ENCODE results near the gene RNASE8. TPM values are rescaled to one million over a fixed set of nuclear protein-coding genes. Genes with fewer than 3 reads are reported as not detected.

The RNASE8 gene
- total and polyA plus RNA-seq, 10 of the 15 experiments (the other 5 are each of a cell fraction or from before 2014, with no cell fraction given) = not detected

DNA sequence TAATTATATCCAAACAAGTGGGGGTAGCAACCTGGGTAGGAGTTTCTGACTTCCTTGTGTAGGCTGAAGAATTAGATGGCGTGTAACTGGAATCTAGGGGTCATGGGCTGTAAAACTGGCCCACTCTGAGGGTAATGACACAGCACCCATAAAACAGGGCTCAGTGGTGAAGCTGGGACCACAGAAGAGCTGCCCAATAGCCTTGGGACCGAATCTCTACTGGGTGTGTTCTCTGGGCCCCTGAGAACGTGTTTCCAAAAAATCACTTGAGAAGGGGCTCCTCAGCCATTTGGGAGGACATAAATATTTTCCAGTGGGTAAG lies 3.7 kb downstream of the RNASE8 start (continued):
- no peak for TF ChIP-seq TCF7 (IDR thresholded peaks at IDR 0.05; ENCODE audit: borderline replicate concordance)
- no peak for TF ChIP-seq FOXM1 (IDR thresholded peaks at IDR 0.05; ENCODE audit: low read depth, low read length)

DNA sequence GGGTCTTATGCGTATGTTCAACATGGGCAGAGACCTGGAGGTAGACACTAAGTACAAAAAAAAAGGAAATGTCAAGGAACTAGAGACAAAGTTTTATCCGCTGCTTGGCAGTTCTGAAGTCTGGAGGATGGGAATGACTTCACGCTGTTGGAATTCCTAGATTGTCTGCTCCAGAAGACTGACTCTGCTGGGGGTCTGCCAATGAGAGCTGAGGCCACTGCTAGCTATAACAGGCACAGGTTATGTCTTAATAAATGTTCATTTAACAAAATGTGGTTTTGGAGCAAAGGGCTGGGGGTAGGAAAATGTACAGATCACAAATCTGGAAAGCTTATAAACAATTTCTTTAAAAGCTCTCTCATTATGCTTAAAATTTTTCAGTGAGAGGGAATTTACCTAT lies 5.9 kb downstream of the RNASE8 start:
- Histone ChIP-seq H2AFZ (ENCODE audit: control insufficient read depth, low read depth, low read length) (no peak overlapping the region), H3K27ac (ENCODE audit: control insufficient read depth, insufficient read depth) (no peak overlapping the region), H4K20me1 (ENCODE audit: control insufficient read depth, insufficient read depth) (no peaks in the 10 kb centered on the region), H3K9me3 (replicated peaks; ENCODE audit: control insufficient read depth, insufficient read depth, low read length) (no peaks in the 10 kb centered on the region), H3K9ac (ENCODE audit: control insufficient read depth, insufficient read depth, low read length) (no peak overlapping the region), H3K4me2 (ENCODE audit: control insufficient read depth, insufficient read depth) (no peak overlapping the region), H3K4me3 (no peak overlapping the region), H3K4me1 (ENCODE audit: control insufficient read depth, insufficient read depth, low read length) (no peaks in the 10 kb centered on the region), H3K27me3 (replicated peaks in 1 of 2; ENCODE audit: control insufficient read depth in 2 of 2, insufficient read depth in 2 of 2, low read length in 1 of 2) (peaks cover 0 to 1% of the 10 kb centered on the region in 2 experiments; a peak in 2 of 4 replicates), H3K36me3 (ENCODE audit: control insufficient read depth in 2 of 2, insufficient read depth in 2 of 2, low read length in 1 of 2) (no peaks in the 10 kb centered on the region), H3K79me2 (ENCODE audit: control insufficient read depth, insufficient read depth, low read length) (no peaks in the 10 kb centered on the region)
- ChIA-PET POLR2A (no interaction called here), SMC1A (ENCODE audit: uncharacterized antibody, unreplicated experiment) (interaction anchor here (1.3 to 1.9 kb wide), 2 partner anchors 41 to 49 kb away, joined by 3 to 6 read pairs; no protein-coding TSS in a partner anchor), RAD21 (ENCODE audit: unreplicated experiment) (no interaction called here), CTCF (interaction anchor here (0.9 to 6.3 kb wide), 3 partner anchors 29 to 50 kb away, joined by 3 to 68 read pairs (median 12); no protein-coding TSS in a partner anchor)
- ATAC-seq (no peak), DNase-seq (ENCODE audit: low read depth, low spot score) (no peak), FAIRE-seq (no peak)
- no TSS peak for BruUV-seq (replicated peaks)
- 50% methylated on average over 3 of the region's 3 CpGs for WGBS (ENCODE audit: insufficient coverage, insufficient replicate concordance, low lambda C conversion rate, missing lambda C conversion rate)
- in situ Hi-C loops (cut with MboI) (no loop called here), intact Hi-C loops (cut with micrococcal nuclease; ENCODE audit: unreplicated experiment) (no loop called here)
- TF ChIP-seq, protein P1, sequence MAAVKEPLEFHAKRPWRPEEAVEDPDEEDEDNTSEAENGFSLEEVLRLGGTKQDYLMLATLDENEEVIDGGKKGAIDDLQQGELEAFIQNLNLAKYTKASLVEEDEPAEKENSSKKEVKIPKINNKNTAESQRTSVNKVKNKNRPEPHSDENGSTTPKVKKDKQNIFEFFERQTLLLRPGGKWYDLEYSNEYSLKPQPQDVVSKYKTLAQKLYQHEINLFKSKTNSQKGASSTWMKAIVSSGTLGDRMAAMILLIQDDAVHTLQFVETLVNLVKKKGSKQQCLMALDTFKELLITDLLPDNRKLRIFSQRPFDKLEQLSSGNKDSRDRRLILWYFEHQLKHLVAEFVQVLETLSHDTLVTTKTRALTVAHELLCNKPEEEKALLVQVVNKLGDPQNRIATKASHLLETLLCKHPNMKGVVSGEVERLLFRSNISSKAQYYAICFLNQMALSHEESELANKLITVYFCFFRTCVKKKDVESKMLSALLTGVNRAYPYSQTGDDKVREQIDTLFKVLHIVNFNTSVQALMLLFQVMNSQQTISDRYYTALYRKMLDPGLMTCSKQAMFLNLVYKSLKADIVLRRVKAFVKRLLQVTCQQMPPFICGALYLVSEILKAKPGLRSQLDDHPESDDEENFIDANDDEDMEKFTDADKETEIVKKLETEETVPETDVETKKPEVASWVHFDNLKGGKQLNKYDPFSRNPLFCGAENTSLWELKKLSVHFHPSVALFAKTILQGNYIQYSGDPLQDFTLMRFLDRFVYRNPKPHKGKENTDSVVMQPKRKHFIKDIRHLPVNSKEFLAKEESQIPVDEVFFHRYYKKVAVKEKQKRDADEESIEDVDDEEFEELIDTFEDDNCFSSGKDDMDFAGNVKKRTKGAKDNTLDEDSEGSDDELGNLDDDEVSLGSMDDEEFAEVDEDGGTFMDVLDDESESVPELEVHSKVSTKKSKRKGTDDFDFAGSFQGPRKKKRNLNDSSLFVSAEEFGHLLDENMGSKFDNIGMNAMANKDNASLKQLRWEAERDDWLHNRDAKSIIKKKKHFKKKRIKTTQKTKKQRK (IDR thresholded peaks at IDR 0.05; ENCODE audit: low read depth, low read length) = no peak
- no peak for TF ChIP-seq YY1 (IDR thresholded peaks at IDR 0.05; ENCODE audit: low read depth, low read length)
- TF ChIP-seq BMI1 (IDR thresholded peaks at IDR 0.05; ENCODE audit: borderline replicate concordance) = no peak
- TF ChIP-seq ZSCAN29 (IDR thresholded peaks at IDR 0.05) = no peak
- TF ChIP-seq CEBPB (IDR thresholded peaks at IDR 0.05; ENCODE audit: borderline replicate concordance in 1 of 2, low read depth in 2 of 2, low read length in 2 of 2) = no peak

Data from GM12878 (cell line).